NOMO-1 treated with dmso at 0.1 percent for 144 hours (cell line): ENCODE results near the gene CLCNKA.
"Not testable (repeated sequence)": the region's sequence is repeated elsewhere in the genome, so short reads cannot be mapped to it uniquely, and the experiment has no call there.

Source experiments
- DNase-seq: peaks from one replicate; lab custom pipeline; 2025; ENCODE audit not compliant: unreplicated experiment; lab: John Stamatoyannopoulos, UW

The CLCNKA gene

GRCh38 chr1:16017076-16017460, 4.8 kb upstream of the CLCNKA start:
- no peak for DNase-seq

GRCh38 chr1:16017461-16018303, 4.2 kb upstream of the CLCNKA start, which contains the start of gene HSPB7:
HSPB7 (minus strand) TSS chr1:16018043; CDS start chr1:16017963, 80 bp downstream.
- no peak for DNase-seq

- DNase-seq, result no peak
These were observed 3.5 kb upstream of the CLCNKA start for GRCh38 chr1:16018308-16018707.

- DNase-seq, result no peak
These were observed 2.8 kb upstream of the CLCNKA start for GRCh38 chr1:16018749-16019643.

GRCh38 chr1:16019644-16020277, 2.1 kb upstream of the CLCNKA start:
- no peak for DNase-seq

- DNase-seq, result no peak
These were observed 1.5 kb upstream of the CLCNKA start for GRCh38 chr1:16020325-16020724.

- not testable (repeated sequence) for DNase-seq
These were observed 958 bp upstream of the CLCNKA start for GRCh38 chr1:16020878-16021277.

GRCh38 chr1:16022393-16022792, 557 bp downstream of the CLCNKA start:
- DNase-seq, result no peak

GRCh38 chr1:16023050-16023653, 1.3 kb downstream of the CLCNKA start:
- DNase-seq, result no peak

- not testable (repeated sequence) for DNase-seq
These were observed 4.5 kb downstream of the CLCNKA start for GRCh38 chr1:16026302-16026701.

- no peak for DNase-seq
These were observed 5.1 kb downstream of the CLCNKA start for GRCh38 chr1:16026723-16027484.

GRCh38 chr1:16028237-16029002, 6.6 kb downstream of the CLCNKA start:
- no peak for DNase-seq

GRCh38 chr1:16029003-16029268, 7.1 kb downstream of the CLCNKA start:
- DNase-seq, result not testable (repeated sequence)

- no peak for DNase-seq
These were observed 7.5 kb downstream of the CLCNKA start for GRCh38 chr1:16029288-16029687.

- no peak for DNase-seq
These were observed 9.7 kb downstream of the CLCNKA start for GRCh38 chr1:16031551-16031950.

GRCh38 chr1:16032388-16033102, 10.7 kb downstream of the CLCNKA start:
- peak; percentile 63 for DNase-seq

GRCh38 chr1:16033103-16033632, 11.3 kb downstream of the CLCNKA start:
- DNase-seq, result not testable (repeated sequence)

- DNase-seq, result not testable (repeated sequence)
These were observed 14.6 kb downstream of the CLCNKA start for GRCh38 chr1:16036461-16036860.

GRCh38 chr1:16038620-16038912, 16.7 kb downstream of the CLCNKA start:
- DNase-seq, result no peak
